Coronary artery (tissue), 2 donors: Measurements from ENCODE around the gene NCLN.

Source experiments
- DNase-seq: peaks from one replicate; pipeline ENCODE4 v3.0.0-alpha.2; 2017; ENCODE audit warnings: low spot score
- H3K27ac ChIP-seq, 2 donors: fragments of 200-600 bp; sonication (generic); one replicate each; pipeline ENCODE4 v1.5.1; 2016 to 2019
- H3K4me3 ChIP-seq: fragments of 200-600 bp; sonication (generic); 2 replicates; pipeline ENCODE4 v1.5.1; 2016; ENCODE audit warnings: mild to moderate bottlenecking, moderate library complexity
- TF ChIP-seq, protein P1 (sequence below): fragments of 200-600 bp; sonication (generic); IDR thresholded peaks from one replicate; pipeline ENCODE4 v1.5.1; 2019; ENCODE audit warnings: antibody characterized with exemption

The NCLN gene

DNA sequence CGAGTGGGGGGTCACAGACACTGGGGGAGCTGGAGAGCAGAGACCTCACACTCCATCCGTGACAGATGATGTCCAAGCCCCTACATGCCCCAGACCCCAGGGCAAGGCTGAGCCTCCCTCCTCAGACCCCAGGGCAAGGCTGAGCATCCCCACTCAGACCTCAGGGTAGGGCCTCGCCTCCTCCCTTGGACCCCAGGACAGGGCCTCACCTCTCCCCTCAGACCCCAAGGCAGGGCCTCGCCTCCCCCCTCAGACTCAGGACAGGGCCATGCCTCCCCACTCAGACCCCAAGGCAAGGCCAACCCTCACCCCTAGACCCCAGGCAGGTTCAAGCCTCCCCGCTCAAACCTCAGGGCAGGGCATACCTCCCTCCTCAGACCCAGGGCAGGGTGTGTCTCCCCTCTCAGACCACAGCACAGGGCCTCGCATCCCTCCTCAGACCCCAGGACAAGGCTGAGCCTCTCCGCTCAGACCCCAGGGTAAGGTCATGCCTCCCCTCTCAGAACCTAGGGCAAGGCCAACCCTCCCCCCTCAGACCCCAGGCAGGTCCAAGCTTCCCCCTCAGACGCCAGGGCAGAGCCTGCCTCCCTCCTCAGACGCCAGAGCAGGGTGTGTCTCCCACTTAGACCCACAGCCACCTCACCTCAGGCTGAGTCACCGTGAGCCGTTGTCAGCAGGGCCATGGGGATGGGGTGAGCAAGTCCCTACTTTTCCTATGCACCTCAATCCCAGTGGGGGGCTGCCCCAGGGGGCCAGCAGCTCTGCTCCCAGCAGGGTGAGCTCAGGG, 8.8 kb upstream of the NCLN start:
- H3K27ac ChIP-seq = peak overlapping the region in 1 of 2 donors; percentile 25
- DNase-seq = no peak

DNA sequence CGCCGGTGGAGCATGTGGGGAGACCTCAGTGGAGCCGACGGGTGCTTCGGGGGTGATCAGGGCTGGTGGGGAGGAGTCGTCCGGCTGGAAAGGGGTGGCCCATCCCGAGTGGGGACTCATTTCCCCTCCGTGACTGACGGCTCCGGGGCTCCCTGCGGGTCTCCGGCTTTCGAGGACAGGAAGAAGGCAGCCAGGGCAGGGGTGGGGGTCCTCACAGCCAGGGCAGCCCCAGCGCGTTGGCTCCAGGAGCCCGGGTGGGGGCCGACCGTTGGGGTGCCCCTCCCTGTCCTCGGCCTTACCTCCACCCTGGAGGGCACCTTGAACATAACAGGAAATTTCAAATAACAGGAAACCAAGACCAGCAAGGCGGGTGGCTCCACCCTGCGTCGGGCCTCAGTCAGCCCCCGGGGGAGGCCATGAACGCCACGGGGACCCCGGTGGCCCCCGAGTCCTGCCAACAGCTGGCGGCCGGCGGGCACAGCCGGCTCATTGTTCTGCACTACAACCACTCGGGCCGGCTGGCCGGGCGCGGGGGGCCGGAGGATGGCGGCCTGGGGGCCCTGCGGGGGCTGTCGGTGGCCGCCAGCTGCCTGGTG, 7.3 kb upstream of the NCLN start, which contains the start of gene S1PR4:
Gene S1PR4, plus strand, starts transcription at position 393 of the 596 bp plus-strand sequence. Its CDS starts 24 bp downstream, at position 417.
- H3K27ac ChIP-seq = peak within 1 kb of the TSS in 1 of 2 donors; percentile 56
- DNase-seq = no peak
- peak within 1 kb of the TSS; percentile 40 for H3K4me3 ChIP-seq
- TF ChIP-seq, protein P1, sequence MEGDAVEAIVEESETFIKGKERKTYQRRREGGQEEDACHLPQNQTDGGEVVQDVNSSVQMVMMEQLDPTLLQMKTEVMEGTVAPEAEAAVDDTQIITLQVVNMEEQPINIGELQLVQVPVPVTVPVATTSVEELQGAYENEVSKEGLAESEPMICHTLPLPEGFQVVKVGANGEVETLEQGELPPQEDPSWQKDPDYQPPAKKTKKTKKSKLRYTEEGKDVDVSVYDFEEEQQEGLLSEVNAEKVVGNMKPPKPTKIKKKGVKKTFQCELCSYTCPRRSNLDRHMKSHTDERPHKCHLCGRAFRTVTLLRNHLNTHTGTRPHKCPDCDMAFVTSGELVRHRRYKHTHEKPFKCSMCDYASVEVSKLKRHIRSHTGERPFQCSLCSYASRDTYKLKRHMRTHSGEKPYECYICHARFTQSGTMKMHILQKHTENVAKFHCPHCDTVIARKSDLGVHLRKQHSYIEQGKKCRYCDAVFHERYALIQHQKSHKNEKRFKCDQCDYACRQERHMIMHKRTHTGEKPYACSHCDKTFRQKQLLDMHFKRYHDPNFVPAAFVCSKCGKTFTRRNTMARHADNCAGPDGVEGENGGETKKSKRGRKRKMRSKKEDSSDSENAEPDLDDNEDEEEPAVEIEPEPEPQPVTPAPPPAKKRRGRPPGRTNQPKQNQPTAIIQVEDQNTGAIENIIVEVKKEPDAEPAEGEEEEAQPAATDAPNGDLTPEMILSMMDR = no peak

More for the DNA sequence above, 8.8 kb upstream of the NCLN start:
- TF ChIP-seq, protein P1 = no peak
- no peak overlapping the region for H3K4me3 ChIP-seq

DNA sequence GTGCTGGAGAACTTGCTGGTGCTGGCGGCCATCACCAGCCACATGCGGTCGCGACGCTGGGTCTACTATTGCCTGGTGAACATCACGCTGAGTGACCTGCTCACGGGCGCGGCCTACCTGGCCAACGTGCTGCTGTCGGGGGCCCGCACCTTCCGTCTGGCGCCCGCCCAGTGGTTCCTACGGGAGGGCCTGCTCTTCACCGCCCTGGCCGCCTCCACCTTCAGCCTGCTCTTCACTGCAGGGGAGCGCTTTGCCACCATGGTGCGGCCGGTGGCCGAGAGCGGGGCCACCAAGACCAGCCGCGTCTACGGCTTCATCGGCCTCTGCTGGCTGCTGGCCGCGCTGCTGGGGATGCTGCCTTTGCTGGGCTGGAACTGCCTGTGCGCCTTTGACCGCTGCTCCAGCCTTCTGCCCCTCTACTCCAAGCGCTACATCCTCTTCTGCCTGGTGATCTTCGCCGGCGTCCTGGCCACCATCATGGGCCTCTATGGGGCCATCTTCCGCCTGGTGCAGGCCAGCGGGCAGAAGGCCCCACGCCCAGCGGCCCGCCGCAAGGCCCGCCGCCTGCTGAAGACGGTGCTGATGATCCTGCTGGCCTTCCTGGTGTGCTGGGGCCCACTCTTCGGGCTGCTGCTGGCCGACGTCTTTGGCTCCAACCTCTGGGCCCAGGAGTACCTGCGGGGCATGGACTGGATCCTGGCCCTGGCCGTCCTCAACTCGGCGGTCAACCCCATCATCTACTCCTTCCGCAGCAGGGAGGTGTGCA, 6.6 kb upstream of the NCLN start:
- DNase-seq = no peak
- Histone ChIP-seq H3K4me3 (peak overlapping the region; percentile 40), H3K27ac (peak overlapping the region in 1 of 2 donors; percentile 56)
- TF ChIP-seq, protein P1 = no peak

- H3K4me3 ChIP-seq = peak overlapping the region; percentile 40
- DNase-seq = no peak
- H3K27ac ChIP-seq = peak overlapping the region in 1 of 2 donors; percentile 56
- TF ChIP-seq, protein P1 = no peak
These were observed 5.9 kb upstream of the NCLN start for GRCh38 chr19:3179739-3180293.

GRCh38 chr19:3183721-3184641, 1.7 kb upstream of the NCLN start:
- Histone ChIP-seq H3K27ac (no peak overlapping the region), H3K4me3 (no peak overlapping the region)
- DNase-seq = no peak
- TF ChIP-seq, protein P1 = no peak
